NCI-H1092 (cell line): ENCODE data around the gene VEPH1.
"Not testable (repeated sequence)": the region's sequence is repeated elsewhere in the genome, so short reads cannot be mapped to it uniquely, and the experiment has no call there.

ENCODE experiments used
- DNase-seq: peaks from one replicate; lab custom pipeline; 2025; lab: John Stamatoyannopoulos, UW

The VEPH1 gene

DNA sequence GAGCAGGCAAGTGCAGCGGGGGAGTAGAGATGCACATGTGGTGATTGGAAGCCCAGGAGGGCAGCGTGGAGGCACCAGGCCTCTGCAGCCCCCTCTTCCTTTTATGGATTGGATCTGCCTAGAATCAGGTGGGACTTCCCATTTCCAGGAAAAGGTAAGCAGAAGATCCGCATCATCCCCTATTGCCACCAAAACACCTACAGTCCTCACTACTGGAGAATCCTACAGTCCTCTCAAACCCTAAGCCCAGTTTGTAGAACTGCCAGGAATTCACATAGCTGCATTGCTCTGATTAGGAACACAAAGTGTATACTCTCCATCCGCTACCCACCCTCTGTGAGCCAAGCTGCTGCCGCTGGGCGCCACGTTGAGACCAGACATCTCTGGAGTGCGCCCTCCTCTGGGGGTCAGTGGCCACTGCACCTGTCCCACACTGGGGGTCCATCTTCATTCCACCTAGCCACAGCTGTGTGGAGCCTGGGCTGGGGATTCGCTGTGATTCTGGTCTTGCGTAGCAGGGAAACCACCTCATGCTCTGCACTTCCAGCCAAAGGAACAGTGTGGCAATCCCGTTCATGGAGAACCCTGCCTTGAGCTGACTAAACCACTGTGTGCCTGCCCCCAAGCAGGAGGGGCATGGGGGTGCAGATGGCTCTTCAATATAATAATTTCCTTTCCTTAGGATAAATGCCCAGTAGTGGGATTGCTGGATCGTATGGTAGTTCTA lies 155.5 kb downstream of the VEPH1 start:
- DNase-seq, result no peak

DNA sequence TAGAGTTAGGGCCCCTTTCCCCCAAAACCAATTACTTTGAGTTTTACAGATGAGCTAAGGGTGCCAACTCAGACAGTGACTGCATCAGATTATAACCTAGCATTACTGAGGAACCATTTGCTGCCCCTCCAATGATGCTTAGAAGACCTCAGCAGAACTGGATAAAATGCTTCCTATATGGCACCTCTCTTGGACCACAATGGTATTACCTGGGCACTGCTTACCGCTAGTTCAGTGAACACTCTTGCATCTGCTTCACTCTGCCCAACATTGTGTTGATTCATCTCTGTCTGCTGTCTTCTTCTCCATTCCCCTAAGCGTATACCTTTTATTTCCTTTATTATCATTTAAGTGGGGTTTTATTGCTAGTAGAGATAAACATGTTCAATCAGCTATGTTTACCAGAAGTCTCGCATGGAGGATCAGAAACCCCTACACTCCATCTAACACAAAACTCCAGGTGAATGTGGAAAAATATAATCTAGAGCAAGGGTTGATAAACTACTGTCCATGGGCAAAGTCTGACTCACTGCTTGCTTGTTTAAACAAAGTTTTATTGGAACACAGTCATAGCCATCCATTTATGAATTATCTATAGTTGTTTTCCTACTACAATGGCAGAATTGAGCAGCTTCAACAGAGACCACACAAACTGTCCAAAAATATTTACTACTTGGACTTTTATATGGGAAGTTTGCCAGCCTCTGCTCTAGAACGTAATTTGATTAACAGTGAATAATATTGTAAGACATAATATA lies 166.8 kb downstream of the VEPH1 start:
- DNase-seq, result no peak

DNA sequence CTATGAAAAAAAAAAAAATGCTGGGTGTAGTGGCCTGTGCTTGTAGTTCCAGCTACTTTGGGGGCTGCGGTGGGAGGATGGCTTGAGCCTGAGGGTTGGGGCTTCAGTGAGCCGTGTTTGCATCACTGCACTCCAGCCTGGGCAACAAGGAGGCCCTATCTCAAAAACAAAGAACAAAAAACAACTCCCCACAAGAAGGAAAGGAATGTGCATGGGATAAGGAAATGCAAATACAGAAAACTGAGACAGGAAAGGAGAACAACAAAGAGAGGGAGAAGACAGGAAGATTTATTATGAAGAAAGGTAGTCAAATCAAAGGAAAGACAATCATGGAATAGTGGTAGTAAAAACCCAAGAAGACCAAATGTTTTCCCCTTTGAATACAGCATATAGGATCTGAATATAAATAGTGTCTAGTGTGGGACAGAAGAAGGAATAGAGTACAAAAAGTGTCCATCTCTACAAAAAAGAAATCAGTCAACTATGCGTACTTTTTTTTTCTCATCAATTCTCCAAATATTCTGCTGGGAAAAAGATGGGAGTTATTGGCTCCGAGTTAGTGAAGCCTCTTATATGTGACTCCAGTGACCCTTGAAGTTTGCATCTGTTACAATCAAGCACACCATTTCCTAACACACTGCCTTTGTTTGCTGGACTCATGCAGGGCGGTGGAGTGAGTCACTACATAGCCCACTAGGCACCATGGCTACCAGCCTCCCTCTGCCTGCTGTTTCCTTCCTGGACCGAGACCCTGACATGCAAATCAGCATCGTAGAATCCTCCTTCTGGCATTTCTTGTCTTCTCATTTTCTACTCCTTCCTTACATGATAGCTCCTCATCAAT lies 167.8 kb downstream of the VEPH1 start:
- DNase-seq, result no peak

DNA sequence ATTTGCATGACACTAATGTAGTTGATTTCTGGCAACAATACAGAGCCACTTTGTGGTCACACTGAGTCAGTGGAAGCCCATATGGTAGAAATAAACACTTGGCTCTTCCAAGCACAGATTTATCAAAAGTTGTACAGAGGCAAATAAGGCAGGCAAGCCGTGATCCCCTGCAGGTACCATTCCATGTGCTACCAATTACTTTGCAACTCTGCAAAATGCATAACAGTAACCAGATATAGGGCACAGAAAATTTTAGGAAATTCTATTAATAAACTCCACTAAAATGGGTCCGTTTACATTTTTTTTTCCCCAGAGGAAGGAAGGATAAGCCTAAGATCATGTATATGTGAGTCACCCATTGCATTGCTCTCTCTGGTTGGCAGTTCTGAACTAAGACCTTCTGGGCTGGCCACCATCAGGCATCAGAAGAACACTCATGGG lies 169.6 kb downstream of the VEPH1 start:
- no peak for DNase-seq

DNA sequence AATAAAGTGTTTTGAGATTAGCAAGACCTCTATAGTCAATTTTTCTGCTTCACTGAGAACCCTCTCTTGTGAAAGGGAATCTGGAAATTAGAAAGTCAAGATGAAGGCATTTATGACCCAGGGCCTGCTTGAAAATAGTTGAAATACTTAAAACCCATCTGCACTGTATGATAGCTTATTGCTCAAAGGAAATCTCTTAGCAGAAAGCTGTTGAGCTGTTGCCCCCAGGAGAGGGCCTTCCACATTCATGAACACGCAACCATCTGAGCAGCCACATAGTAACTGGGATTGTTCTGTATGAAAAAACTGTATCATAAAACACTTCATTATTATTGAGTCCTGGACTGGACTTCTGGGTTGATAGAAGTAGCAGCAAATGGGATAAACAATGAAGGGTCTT lies 173.0 kb downstream of the VEPH1 start:
- no peak for DNase-seq

DNA sequence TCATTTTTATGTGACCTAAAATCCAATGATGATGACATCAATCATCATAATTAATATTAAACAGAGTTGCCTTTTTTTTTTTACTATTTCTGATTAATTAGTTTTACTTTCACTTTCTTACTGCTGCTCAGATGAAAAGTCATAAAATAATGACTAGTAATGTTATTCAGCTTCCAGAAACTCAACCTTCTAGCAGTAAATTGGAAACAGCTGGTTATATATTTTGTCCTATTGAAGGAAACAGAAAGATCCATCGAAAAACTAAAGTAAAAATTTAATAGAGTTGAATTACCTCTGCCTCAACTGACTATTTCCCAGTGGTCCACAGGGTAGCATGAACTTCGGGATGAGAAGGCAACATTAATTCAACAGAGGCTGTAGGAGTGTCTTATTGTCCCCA lies 173.7 kb downstream of the VEPH1 start:
- DNase-seq, result no peak

DNA sequence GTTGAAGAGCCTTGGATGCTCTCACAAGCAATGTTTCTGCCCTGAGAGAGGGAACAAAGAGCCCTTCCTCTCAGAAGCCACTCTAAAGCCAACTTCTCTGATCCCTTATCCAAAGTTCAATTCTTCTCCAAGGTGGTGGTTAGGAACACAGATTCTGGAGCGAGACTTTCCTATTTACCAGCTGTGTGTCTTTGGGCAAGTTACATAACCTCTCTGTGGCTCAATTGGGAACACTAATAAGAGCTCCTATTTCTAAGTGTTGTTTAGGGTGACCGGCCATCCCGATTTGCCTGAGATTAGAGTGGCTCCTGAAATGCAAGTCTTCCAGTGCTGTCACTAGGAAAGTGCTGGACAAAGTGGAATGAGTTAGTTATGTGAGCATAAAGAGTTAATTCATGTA lies 175.4 kb downstream of the VEPH1 start:
- no peak for DNase-seq

DNA sequence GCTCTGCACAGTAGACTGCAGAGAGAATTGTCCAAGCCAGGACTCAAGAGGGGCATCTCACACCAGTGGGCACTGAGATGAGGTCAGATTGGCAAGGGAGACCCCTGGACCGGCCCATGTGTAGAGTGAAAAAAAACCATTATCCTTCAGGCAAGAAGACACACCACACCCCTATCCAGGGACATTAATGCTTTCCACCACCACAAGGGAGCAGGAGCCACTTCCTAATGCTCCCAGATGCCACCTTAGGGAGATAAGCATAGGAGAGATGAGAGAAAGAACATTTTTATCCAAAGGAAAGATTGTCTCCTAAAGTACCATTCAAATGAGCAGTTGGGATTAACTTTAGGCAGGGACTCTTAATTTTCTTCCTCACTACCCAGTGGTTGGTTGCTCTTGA lies 176.2 kb downstream of the VEPH1 start:
- DNase-seq, result no peak

DNA sequence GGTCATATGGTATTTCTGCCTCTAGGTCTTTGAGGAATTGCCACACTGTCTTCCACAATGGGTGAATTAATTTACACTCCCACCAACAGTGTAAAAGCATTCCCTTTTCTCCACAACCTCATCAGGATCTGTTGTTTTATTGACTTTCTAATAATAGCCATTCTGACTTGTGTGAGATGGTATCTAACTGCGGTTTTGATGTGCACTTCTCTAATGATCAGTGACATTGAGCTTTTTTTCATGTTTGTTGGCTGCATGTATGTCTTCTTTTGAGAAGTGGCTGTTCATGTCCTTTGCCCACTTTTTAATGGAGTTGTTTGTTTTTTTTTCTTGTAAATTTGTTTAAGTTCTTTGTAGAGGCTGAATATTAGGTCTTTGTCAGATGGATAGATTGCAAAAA lies 178.3 kb downstream of the VEPH1 start:
- DNase-seq, result not testable (repeated sequence)

DNA sequence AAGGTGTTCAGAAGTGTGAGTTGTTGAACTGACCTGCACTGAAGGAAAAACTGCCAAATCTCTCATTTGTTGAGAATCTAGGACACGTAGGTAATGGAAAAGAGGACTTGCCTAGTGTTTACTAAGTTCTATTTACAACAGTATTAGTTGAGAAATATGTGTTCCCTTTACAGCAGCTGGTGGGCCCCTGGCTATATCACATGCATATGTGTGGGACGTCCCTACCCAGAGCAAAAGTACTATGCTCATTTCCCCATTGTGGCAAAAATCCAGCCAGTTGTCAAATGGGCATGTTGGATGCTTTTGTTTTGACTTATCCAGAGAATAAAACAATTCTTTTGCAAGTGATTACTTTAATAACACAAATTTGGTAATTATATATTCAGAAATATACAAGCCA lies 179.9 kb downstream of the VEPH1 start:
- DNase-seq, result no peak

DNA sequence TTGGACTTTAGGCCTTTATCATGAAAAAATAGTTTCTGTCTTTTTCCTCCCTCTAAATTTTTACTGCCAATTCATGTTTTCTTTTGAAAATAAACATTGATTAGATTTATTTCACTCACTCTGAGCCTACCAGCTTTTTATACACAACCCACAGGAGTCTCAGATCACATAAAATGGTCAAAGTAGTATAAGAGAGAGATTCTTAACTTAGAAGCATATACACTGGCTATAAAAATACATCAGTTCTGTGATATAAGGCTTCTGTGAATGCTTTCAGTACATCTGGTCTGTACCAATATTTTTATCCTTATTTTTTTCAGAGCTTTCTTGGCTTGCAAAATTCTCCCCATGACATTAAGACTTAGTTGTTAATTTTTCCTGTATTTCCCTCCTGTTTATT lies 183.5 kb downstream of the VEPH1 start:
- no peak for DNase-seq

DNA sequence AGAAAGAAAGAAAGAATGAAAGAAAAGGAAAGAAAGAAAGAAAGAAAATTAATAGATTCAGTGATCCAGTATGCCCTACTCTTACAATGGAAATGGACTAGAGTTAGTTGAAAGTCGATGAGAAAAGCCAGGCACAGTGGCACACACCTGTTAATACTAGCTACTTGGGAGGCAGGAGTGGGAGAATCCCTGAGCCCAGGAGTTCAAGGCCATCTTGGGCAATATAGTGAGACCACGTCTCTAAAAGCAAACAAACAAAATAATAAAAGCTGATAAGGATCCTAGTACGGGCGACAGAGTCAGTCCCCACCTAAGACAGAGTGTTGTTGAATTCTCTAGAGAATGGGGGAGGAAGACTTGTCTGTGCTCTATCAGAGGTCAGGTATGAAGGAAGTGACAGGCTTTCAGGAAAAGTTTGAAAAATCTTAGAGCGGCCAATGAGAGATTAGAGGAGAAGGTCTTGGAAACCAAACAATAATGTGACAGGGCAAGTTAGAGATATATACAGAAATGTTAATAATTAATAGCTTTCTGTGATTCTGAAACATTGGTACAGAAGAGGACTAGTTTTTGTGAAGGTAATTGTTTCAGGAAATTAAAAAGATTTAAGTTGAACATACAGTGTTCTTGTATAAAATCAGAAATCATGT lies 184.5 kb downstream of the VEPH1 start:
- DNase-seq, result no peak

DNA sequence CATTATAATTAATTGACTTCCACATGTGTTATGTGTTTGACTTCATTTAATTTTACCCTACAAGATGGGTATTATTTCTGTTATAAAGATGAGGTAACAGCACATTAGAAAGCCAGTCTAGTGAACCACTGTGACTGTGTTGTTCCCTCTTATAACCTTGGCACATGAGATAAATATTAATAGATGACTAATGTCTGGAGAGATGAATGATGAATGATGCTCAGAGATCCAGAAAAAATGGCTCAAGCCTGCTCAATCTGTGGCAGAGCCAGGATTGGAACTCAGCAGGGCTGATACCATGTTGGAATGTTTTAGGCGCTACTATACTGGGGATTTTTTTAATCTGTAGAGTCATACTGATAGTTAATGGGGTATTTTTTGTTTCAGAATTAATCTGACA lies 185.3 kb downstream of the VEPH1 start:
- no peak for DNase-seq

DNA sequence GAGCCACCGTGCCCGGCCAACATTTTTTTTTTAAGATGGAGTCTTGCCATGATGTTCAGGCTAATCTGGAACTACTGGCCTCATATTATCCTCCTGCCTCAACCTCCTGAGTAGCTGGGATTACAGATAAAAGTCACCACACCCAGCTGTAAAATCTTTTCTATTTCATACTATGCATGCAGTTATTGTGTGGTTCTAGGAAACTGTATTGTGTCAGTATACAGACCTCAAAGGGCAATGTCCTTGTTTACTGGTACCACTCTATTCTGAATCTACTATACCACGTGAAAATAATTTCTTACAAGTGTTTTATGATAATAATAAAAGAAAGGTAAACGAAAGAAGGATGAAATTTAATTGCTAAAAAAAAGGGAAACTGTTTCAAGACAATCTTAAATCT lies 190.0 kb downstream of the VEPH1 start:
- DNase-seq, result no peak

DNA sequence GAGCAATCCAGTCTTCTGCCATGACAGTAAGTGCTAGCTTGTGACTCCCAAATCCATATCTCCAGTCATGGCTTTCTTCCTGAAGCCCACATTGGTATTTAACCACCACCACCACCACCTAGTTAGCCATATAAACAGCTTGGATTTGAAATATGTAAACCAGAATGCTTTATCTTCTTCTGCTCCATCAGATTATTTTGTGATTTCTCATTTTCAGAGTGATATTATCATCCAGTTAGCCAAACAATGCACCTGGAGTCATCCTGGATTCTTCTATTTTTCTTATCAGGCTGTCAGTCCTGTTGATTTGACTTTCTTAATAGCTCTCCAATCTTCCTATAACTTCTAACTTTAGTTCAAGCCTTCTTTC lies 190.9 kb downstream of the VEPH1 start:
- no peak for DNase-seq

DNA sequence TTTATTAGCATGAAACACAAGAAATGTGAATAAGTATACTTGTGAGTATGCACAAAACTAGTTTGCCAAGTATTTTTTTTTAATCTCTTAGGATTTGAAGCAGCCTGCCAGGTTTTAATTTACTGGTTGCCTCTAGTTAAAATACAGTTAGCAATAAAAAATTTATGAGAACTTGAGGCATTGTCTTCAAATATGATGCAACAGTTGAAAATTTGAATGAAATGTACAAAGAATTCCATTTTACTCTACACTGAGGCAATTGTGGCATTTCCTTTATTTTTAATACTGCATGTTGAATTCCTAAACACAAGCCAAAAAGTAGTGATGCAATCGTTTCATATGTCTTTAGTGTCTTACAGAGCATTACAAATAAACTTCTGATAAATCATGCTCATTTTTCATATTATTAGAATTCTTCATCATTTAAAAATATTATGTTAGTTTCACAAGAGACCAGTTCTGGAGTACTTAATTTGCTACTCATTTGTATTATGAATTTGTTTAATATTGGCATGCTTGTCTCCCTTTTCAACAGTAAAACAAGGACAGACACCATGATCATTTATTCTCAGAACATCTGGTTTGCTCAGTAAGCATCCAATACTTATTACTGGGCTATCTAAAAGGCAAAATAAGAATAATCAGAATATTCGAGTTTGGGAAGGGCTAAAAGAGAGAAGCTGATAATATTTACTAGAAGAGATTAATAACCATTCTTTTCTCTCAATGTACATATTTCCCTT lies 191.4 kb downstream of the VEPH1 start:
- no peak for DNase-seq

DNA sequence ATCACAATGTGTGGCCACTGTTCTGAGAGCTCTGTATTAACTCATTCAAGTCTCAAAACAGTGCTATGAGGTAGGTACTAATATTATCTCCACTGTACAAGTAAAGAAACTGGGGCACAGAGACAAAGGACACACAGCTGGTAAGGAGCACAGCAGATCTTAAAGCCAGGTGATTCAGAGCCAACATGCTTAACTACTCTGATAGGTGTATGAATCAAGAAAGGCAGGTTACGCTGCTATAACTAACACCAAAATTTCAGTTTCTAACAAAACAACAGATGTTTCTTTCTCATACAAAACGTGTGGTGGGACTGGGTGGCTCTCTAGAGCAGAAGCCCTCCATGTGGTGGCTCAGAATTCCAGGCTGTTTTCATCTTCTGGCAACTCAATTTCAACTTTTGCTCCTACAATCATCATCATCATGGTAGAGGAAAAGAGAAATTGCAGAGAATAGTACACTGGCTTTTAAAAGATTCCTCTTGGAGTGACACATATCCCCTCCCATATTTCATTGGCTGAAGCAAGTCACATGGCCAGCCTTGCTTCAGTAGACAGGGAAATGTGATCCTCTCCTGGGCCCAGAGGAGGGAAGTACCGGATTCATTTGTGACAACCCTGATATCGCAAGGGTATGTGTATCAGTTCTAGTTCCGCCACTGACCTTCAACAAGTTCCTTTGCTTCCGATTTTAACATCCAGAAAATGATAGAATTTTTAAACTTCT lies 192.7 kb downstream of the VEPH1 start:
- DNase-seq, result no peak

DNA sequence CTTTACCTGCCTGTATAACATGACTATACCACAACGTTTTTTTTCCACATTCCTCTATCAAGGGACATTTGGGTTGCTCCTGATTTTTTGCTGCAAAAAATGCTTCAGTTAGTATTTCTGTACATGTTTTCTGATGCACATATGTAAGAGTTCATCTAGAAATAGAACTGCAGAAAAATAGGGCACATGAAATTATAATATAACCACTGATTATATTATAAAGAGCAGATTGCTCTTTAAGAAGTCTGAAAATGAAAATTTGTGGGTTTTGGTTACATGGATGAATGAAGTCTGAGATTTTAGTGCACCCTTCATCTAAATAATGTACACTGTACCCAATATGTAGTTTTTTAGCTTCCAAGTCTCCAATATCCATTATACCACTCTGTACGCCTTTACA lies 196.7 kb downstream of the VEPH1 start:
- no peak for DNase-seq

DNA sequence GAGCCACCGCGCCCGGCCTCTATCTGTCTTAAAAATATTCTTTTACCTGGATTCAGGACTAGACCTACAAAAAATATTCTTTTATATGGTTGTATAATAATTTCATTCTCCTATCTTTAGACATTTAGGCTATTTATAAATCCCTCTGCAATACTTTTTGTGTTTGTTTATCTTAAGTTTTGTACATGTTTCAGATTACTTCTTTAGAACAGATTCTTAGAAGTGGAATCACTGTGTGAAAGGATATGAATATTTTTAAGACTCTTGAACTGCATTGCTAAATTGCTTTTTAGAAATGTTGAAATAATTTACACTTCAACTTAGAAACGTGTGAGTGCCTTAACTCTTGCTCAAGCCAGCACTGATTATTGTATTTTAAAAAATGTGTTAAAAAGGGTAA lies 197.8 kb downstream of the VEPH1 start:
- no peak for DNase-seq

DNA sequence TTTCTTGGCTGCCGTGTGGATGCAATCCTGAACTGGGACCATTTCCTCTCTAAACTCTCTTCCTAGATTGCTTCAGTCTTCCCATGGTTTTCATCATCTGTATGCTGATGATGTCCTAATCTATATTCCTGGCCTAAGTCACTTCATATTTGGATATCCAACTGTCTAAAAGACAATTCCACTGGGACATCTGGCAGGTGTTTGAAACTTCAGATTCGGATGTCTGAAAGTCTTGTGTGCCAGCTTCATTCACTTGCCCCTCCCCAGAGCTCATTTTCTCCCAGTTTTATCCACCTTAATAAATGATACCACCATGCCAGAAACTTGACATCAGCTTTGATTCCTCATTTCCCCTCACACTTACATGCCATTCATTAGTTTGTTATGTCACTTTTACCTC lies 201.5 kb downstream of the VEPH1 start:
- no peak for DNase-seq
